Upper lobe of left lung (tissue), 4 donors: ENCODE data around the gene RHOC.

Experiments
- POLR2A ChIP-seq, 4 donors: fragments of 450-650 bp; IDR thresholded peaks; one replicate each; pipeline ENCODE4 v1.5.1; 2016 to 2017; ENCODE audit warnings: antibody characterized with exemption in 4 of 4, mild to moderate bottlenecking in 2 of 4
- POLR2AphosphoS5 ChIP-seq, 2 donors: sonication (generic); formaldehyde crosslinking; IDR thresholded peaks; one replicate each; pipeline ENCODE4 v1.5.1; 2017; ENCODE audit warnings: antibody characterized with exemption in 2 of 2

- peak in 3 of 4 donors; percentile 52 to 87 (median 80) for TF ChIP-seq POLR2A (IDR thresholded peaks at IDR 0.05)
- TF ChIP-seq POLR2AphosphoS5 (IDR thresholded peaks at IDR 0.05), result peak; percentile 63 to 93
Observed at GRCh38 chr1:112706505-112707220, at the start of gene RHOC.
